Measurements from ENCODE around the gene RHBDF2.

Gene RHBDF2

GRCh38 chr17:76501018-76501826 lies at the start of gene RHBDF2:
RHBDF2 (minus strand) TSS chr17:76501423; CDS start chr17:76481524, 19,899 bp downstream.
- DNase-seq (ENCODE audit: low read depth in 2 of 2), result peak; percentile 89 to 91

GRCh38 chr17:76549539-76549938 lies 48.3 kb upstream of the RHBDF2 start:
- DNase-seq (ENCODE audit: low read depth in 2 of 2), result no peak

GRCh38 chr17:76549215-76549518 lies 47.9 kb upstream of the RHBDF2 start:
- no peak for DNase-seq (ENCODE audit: low read depth in 2 of 2)

GRCh38 chr17:76548378-76549214 lies 47.4 kb upstream of the RHBDF2 start:
- DNase-seq (ENCODE audit: low read depth in 2 of 2), result no peak

- no peak for DNase-seq (ENCODE audit: low read depth in 2 of 2)
These were observed 46.5 kb upstream of the RHBDF2 start for GRCh38 chr17:76547642-76548202.

GRCh38 chr17:76547183-76547641 lies 46.0 kb upstream of the RHBDF2 start:
- DNase-seq (ENCODE audit: low read depth in 2 of 2), result peak in 1 of 2 donors; percentile 37

GRCh38 chr17:76546556-76547182 lies 45.4 kb upstream of the RHBDF2 start:
- DNase-seq (ENCODE audit: low read depth in 2 of 2), result no peak

- no peak for DNase-seq (ENCODE audit: low read depth in 2 of 2)
These were observed 44.8 kb upstream of the RHBDF2 start for GRCh38 chr17:76545918-76546555.

- DNase-seq (ENCODE audit: low read depth in 2 of 2), result no peak
These were observed 43.5 kb upstream of the RHBDF2 start for GRCh38 chr17:76544546-76545365.

- no peak for DNase-seq (ENCODE audit: low read depth in 2 of 2)
These were observed 42.8 kb upstream of the RHBDF2 start for GRCh38 chr17:76543826-76544545.

- DNase-seq (ENCODE audit: low read depth in 2 of 2), result no peak
These were observed 42.2 kb upstream of the RHBDF2 start for GRCh38 chr17:76543482-76543825.

- no peak for DNase-seq (ENCODE audit: low read depth in 2 of 2)
These were observed 41.8 kb upstream of the RHBDF2 start for GRCh38 chr17:76542984-76543383.

GRCh38 chr17:76542566-76542971 lies 41.3 kb upstream of the RHBDF2 start:
- no peak for DNase-seq (ENCODE audit: low read depth in 2 of 2)

GRCh38 chr17:76541739-76542454 lies 40.7 kb upstream of the RHBDF2 start:
- no peak for DNase-seq (ENCODE audit: low read depth in 2 of 2)

- no peak for DNase-seq (ENCODE audit: low read depth in 2 of 2)
These were observed 39.4 kb upstream of the RHBDF2 start for GRCh38 chr17:76540381-76541300.

- DNase-seq (ENCODE audit: low read depth in 2 of 2), result no peak
These were observed 38.5 kb upstream of the RHBDF2 start, which contains the start of gene PRCD for GRCh38 chr17:76539631-76540271. PRCD (plus strand) TSS chr17:76540044; CDS start chr17:76540142, 98 bp downstream.

GRCh38 chr17:76538941-76539570 lies 37.8 kb upstream of the RHBDF2 start:
- no peak for DNase-seq (ENCODE audit: low read depth in 2 of 2)
